Upper lobe of left lung (tissue), 4 donors: Measurements from ENCODE around the gene ATP2C1.

Experiments used
- CTCF ChIP-seq, 6 experiments: fragments of 450-650 bp in 4 of 6; fragments of 200-600 bp in 2 of 6; sonication (generic) in 2 of 6; IDR thresholded peaks; one replicate each; pipeline ENCODE4 v1.5.1; 2016 to 2019; ENCODE audit warnings: antibody characterized with exemption in 6 of 6
- POLR2A ChIP-seq, 4 donors: fragments of 450-650 bp; IDR thresholded peaks; one replicate each; pipeline ENCODE4 v1.5.1; 2016 to 2017; ENCODE audit warnings: antibody characterized with exemption in 4 of 4, mild to moderate bottlenecking in 2 of 4
- POLR2AphosphoS5 ChIP-seq, 2 donors: sonication (generic); formaldehyde crosslinking; IDR thresholded peaks; one replicate each; pipeline ENCODE4 v1.5.1; 2017; ENCODE audit warnings: antibody characterized with exemption in 2 of 2

GRCh38 chr3:130948929-130949328, 55.0 kb downstream of the ATP2C1 start:
- no peak for TF ChIP-seq CTCF (IDR thresholded peaks at IDR 0.05)
- no peak for TF ChIP-seq POLR2A (IDR thresholded peaks at IDR 0.05)
- TF ChIP-seq POLR2AphosphoS5 (IDR thresholded peaks at IDR 0.05) = no peak
